Head of caudate nucleus (tissue), 42 donors: ENCODE results near the gene BICDL1.

Experiments used
- DNase-seq, 42 donors: peaks; one replicate each; pipeline versions ENCODE4 v3.0.0 to v3.0.0-alpha.2; 2020 to 2021; ENCODE audit warnings: mixed read lengths in 7 of 42
- intact Hi-C: fragments of 100-400 bp; cut with DNase I; formaldehyde crosslinking; loops from one replicate; pipeline ENCODE4 v1.15.0; 2022

BICDL1 gene

GRCh38 chr12:120069278-120069677 is 80.2 kb downstream of the BICDL1 start:
- no peak for DNase-seq
- intact Hi-C loops: no loop called here

GRCh38 chr12:120071493-120072020 is 82.5 kb downstream of the BICDL1 start:
- peak in 1 of 42 donors; percentile 18 for DNase-seq

GRCh38 chr12:120072472-120073249 is 83.6 kb downstream of the BICDL1 start:
- intact Hi-C loops: no loop called here
- peak in 1 of 42 donors; percentile 35 for DNase-seq

More at GRCh38 chr12:120071493-120072020, 82.5 kb downstream of the BICDL1 start:
- intact Hi-C loops: no loop called here

- DNase-seq: no peak
These were observed 86.1 kb downstream of the BICDL1 start for GRCh38 chr12:120075034-120075616.

GRCh38 chr12:120076651-120077050 is 87.6 kb downstream of the BICDL1 start:
- DNase-seq: peak in 1 of 42 donors; percentile 2
- intact Hi-C loops: no loop called here

More at GRCh38 chr12:120075034-120075616, 86.1 kb downstream of the BICDL1 start:
- intact Hi-C loops: no loop called here

GRCh38 chr12:120077260-120077659 is 88.2 kb downstream of the BICDL1 start:
- no peak for DNase-seq
- intact Hi-C loops: no loop called here

GRCh38 chr12:120078868-120079267 is 89.8 kb downstream of the BICDL1 start:
- DNase-seq: peak in 2 of 42 donors; percentile 4 to 16
- intact Hi-C loops: no loop called here

GRCh38 chr12:120079411-120080400 is 90.7 kb downstream of the BICDL1 start:
- intact Hi-C loops: loop anchor here (10.0 kb wide), 1 partner anchor 85 kb away; no protein-coding TSS in a partner anchor
- DNase-seq: peak in 1 of 42 donors; percentile 19

GRCh38 chr12:120081641-120082040 is 92.6 kb downstream of the BICDL1 start:
- intact Hi-C loops: loop anchor here (10.0 kb wide), 1 partner anchor 87 kb away; no protein-coding TSS in a partner anchor
- DNase-seq: no peak

GRCh38 chr12:120085920-120086645 is 97.0 kb downstream of the BICDL1 start:
- DNase-seq: peak in 1 of 42 donors; percentile 33
- intact Hi-C loops: loop anchor here (10.0 kb wide), 1 partner anchor 91 kb away; no protein-coding TSS in a partner anchor

- peak; percentile 99 to 100 (median 100) for DNase-seq
- intact Hi-C loops: loop anchor here (10.0 kb wide), 1 partner anchor 92 kb away; no protein-coding TSS in a partner anchor
These were observed 98.0 kb downstream of the BICDL1 start for GRCh38 chr12:120086801-120087621.

GRCh38 chr12:120089105-120089504 is 100.1 kb downstream of the BICDL1 start:
- no peak for DNase-seq

GRCh38 chr12:120089796-120090195 is 100.8 kb downstream of the BICDL1 start:
- no peak for DNase-seq
- intact Hi-C loops: loop anchor here (10.0 kb wide), 1 partner anchor 95 kb away; no protein-coding TSS in a partner anchor

More at GRCh38 chr12:120089105-120089504, 100.1 kb downstream of the BICDL1 start:
- intact Hi-C loops: loop anchor here (10.0 kb wide), 1 partner anchor 94 kb away; no protein-coding TSS in a partner anchor

- intact Hi-C loops: no loop called here
These were observed 101.2 kb downstream of the BICDL1 start for GRCh38 chr12:120090206-120090605.

GRCh38 chr12:120090626-120091295 is 101.7 kb downstream of the BICDL1 start:
- DNase-seq: no peak

More at GRCh38 chr12:120090206-120090605, 101.2 kb downstream of the BICDL1 start:
- no peak for DNase-seq

GRCh38 chr12:120091371-120092090 is 102.5 kb downstream of the BICDL1 start:
- DNase-seq: no peak
- intact Hi-C loops: no loop called here

More at GRCh38 chr12:120090626-120091295, 101.7 kb downstream of the BICDL1 start:
- intact Hi-C loops: no loop called here
